ENCODE data around the gene TMPRSS11A.

- TF ChIP-seq CTCF (conservative IDR thresholded peaks at IDR 0.05; ENCODE audit: low read length): no peak
- no peak for TF ChIP-seq EZH2phosphoT487 (IDR thresholded peaks at IDR 0.05; ENCODE audit: borderline replicate concordance, low read depth, low read length)
These were observed 36.0 kb downstream of the TMPRSS11A start for GRCh38 chr4:67927251-67927650.

Data from OCI-LY7 (cell line).